22Rv1 (cell line): ENCODE results near the gene GRM4.

Experiments used
- H3K27ac ChIP-seq: fragments of 450-650 bp; 2 replicates; pipeline ENCODE4 v1.5.1; 2017
- CTCF ChIP-seq: fragments of 450-650 bp; IDR thresholded peaks from 2 replicates; pipeline ENCODE4 v1.5.1; 2017; ENCODE audit warnings: mild to moderate bottlenecking
- ZFX ChIP-seq: fragments of 450-650 bp; IDR thresholded peaks from 2 replicates; pipeline ENCODE4 v1.6.1; 2017; ENCODE audit warnings: antibody characterized with exemption, borderline replicate concordance

The GRM4 gene

DNA sequence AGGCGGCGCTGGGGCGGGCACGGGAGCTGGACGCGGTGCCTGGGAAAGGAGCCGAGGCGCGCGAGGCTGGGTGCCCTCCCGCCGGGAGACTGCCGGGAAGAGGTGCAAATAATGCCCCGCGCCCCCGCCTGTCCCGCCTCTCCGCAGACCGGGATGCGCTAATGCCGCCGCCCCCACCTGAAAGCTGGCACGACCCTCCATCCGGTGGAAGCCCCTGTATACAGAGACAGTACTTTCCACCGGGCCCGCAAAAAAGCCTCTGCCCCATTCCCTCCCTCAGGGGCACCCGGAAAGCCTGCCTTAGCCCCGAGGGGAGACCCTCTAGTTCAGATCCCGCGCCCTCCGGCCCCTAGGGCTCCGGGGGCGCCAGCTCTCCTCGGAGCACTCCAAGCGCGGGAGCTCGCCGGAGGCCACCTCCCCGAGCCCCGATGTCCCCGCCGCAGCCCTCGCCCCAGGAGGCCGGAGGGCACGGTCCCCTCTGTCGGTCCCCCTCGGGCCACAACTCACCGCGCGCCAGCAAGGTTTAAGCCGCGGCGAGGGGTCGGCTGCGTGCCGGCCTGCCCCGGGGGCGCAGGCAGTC is 1.2 kb downstream of the GRM4 start:
- H3K27ac ChIP-seq, result no peak overlapping the region
- no peak for TF ChIP-seq CTCF
- TF ChIP-seq ZFX, result no peak

GRCh38 chr6:34143884-34144580 is 1.9 kb downstream of the GRM4 start:
- no peak overlapping the region for H3K27ac ChIP-seq
- no peak for TF ChIP-seq ZFX
- peak; percentile 50 for TF ChIP-seq CTCF

GRCh38 chr6:34143196-34143883 is 2.5 kb downstream of the GRM4 start:
- no peak for TF ChIP-seq CTCF

DNA sequence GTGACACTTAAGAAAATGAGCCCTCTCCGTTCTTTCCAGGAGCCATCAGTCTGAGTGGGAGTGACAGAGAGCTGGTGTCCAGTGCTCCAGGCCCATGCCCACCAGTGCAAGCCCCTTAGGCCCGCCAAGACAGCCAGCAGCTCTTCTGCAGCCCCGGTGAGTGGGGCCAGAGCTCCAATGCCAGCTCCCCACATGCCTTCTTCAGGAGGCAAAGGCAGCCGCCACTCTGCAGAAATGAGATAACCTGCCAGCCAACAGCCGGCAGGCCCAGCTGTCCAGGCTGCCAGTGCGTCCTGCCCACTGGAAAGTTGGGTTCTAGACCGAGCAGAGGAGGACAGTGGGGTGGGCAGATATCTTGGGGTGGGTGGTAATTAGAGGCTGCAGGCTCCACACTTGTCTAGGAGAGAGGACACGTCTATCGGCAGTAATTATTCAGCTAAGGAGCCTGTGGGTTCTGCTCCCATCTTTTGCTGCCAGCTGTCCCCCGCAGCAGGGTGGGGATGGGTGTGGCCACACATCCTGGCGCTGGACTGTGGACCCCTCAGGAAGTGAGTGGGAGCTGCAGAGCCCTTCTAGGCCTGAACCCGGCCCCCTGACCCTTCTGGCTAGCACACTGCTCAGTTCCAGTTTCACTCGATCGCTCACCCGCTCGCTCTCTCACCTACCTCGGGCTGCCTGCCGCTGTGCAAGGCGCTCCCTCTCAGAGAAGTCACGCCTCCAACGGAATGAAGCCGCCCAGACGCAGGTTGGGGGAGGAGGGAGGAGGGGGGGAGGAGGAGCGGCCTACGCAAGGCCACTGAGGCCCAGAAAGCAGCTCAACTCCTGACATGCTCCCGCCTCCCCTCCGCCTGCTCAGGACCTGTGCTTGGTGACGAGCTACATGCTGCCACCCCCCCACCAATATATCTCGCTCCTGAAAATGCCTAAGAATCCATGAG is 3.6 kb downstream of the GRM4 start:
- TF ChIP-seq CTCF (no peak), ZFX (no peak)
- H3K27ac ChIP-seq, result no peak overlapping the region

More at GRCh38 chr6:34143196-34143883, 2.5 kb downstream of the GRM4 start:
- H3K27ac ChIP-seq, result no peak overlapping the region

DNA sequence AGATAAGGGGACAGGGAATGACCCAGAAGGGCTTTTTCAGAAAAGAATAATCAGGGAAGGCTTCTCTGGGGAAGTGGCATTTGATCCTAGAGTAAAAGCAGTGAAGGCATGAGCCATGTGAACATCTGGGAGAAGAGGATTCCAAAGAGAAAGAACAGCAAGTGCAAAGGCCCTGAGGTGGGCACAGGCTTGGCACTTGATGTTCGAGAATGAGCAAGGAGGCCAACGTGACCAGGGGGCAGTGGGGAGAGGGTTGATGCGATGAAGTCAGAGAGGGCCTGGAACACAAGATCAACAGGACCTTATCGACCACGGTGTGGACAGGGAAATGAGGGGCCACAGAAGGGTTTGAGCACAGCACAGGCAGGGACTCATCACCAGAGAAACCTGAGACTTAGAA is 5.8 kb downstream of the GRM4 start:
- no peak overlapping the region for H3K27ac ChIP-seq
- TF ChIP-seq CTCF (no peak), ZFX (no peak)

DNA sequence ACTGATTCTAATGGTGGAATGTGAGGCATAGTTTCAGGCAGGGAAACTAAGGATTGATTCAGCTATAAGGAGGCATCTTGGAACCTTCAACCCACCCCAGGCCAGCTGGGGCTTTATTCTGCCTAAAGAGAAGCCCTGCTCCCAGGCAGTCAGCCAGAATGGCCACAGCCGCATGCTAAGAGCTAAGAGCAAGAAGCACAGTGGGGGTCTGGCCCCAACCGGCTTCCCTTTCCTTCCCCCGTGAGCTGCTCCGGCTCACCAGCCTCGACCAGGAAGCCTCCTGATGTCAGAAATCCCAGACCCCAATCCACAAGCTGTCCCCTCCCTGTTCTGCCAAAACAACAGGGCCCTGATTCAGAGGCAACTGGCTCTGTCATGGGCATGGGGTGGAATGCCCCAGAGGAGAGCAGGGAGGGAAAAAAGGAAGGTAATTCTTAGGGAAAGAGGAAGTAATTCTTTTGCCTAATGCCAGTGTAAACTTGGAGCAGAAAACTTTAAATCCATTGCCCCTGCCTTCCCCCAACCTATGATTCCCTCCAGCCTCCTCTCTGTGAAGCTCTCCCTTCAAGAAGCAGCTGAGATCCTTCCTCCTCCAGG is 6.9 kb downstream of the GRM4 start:
- no peak overlapping the region for H3K27ac ChIP-seq
- TF ChIP-seq ZFX (no peak), CTCF (no peak)
